Measurements from ENCODE around the gene VPS51. TPM values are rescaled to one million over a fixed set of nuclear protein-coding genes. Genes with fewer than 3 reads are reported as not detected.

Gene VPS51
- total and polyA plus RNA-seq, 2 of the 13 experiments (the other 11 are each of a cell fraction or from before 2014, with no cell fraction given): 76.3 to 90.6 TPM

DNA sequence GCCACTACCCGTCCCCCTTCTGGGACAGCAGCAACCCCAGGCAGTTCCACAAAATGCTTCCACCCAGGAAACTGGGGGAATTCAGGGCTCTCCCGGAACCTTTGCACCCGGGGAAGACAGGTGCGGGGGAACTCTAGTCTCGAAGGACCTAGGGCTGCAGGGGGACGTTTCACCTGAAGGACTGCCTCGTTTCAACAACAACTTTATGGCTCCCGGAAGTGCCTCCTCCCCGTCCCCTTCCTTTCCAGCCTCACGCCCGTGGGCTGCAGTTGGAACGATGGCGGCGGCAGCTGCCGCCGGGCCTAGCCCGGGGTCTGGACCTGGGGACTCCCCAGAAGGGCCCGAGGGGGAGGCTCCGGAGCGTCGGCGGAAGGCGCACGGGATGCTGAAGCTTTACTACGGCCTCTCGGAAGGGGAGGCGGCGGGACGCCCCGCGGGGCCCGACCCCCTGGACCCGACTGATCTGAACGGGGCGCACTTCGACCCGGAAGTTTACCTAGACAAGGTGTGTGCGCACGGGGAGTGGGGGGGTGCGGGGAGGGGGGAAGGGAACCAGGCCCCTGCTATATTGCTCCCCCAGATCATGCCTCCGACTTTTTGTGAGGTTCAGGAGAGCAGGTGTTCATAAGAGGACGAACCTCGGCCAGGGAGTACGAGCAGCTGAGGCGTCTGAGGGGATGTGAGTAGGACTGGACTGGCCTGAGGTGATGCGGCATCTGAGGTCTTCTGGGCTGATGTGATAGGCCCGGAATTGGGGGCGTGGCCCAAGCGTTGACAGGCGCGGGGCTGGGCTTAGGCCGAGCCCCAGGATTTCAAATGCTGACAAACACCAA lies at the start of gene VPS51 (continued):
- TF ChIP-seq NONO (IDR thresholded peaks at IDR 0.05) (no peak), NONO (CRISPR knock-in tag; conservative IDR thresholded peaks at IDR 0.05) (peak; percentile 64), DMTF1 (CRISPR knock-in tag; IDR thresholded peaks at IDR 0.05) (no peak), ZNF800 (CRISPR knock-in tag; IDR thresholded peaks at IDR 0.05) (no peak), AHR (CRISPR knock-in tag; IDR thresholded peaks at IDR 0.05) (peak; percentile 79; the same call in 1 of the 2 replicates), HMG20A (CRISPR knock-in tag; IDR thresholded peaks at IDR 0.05; ENCODE audit: borderline replicate concordance) (no peak), ZBTB46 (CRISPR knock-in tag; IDR thresholded peaks at IDR 0.05; ENCODE audit: borderline replicate concordance) (no peak), NR2C2 (CRISPR knock-in tag; IDR thresholded peaks at IDR 0.05; ENCODE audit: borderline replicate concordance) (peak; percentile 99), KDM4B (CRISPR knock-in tag; IDR thresholded peaks at IDR 0.05) (peak; percentile 89), PHF20 (CRISPR knock-in tag; IDR thresholded peaks at IDR 0.05) (peak; percentile 99), ZNF44 (CRISPR knock-in tag; IDR thresholded peaks at IDR 0.05) (peak; percentile 31; the same call in 1 of the 2 replicates), ZNF749 (CRISPR knock-in tag; IDR thresholded peaks at IDR 0.05; ENCODE audit: borderline replicate concordance) (no peak; the same call in 1 of the 2 replicates), KDM5B (CRISPR knock-in tag; IDR thresholded peaks at IDR 0.05; ENCODE audit: borderline replicate concordance) (peak; percentile 74; the same call in 1 of the 2 replicates), ZBTB7B (CRISPR knock-in tag; IDR thresholded peaks at IDR 0.05) (peak; percentile 56; the same call in 1 of the 2 replicates), GABPB1 (CRISPR knock-in tag; IDR thresholded peaks at IDR 0.05) (peak; percentile 96), SOX13 (IDR thresholded peaks at IDR 0.05) (no peak), SOX13 (CRISPR knock-in tag; conservative IDR thresholded peaks at IDR 0.05 in 1 of 2, IDR thresholded peaks at IDR 0.05 in 1 of 2) (peak in 1 of 2 experiments; percentile 57; a peak in 2 of 4 replicates), DMAP1 (CRISPR knock-in tag; IDR thresholded peaks at IDR 0.05) (peak; percentile 92), ZNF124 (CRISPR knock-in tag; IDR thresholded peaks at IDR 0.05) (peak; percentile 83; the same call in 1 of the 2 replicates), FOXK1 (CRISPR knock-in tag; IDR thresholded peaks at IDR 0.05; ENCODE audit: borderline replicate concordance, low read depth) (peak; percentile 96), ZSCAN31 (CRISPR knock-in tag; IDR thresholded peaks at IDR 0.05; ENCODE audit: low read depth) (peak; percentile 61; the same call in 1 of the 2 replicates), SETDB1 (CRISPR knock-in tag; IDR thresholded peaks at IDR 0.05; ENCODE audit: borderline replicate concordance) (no peak)
